Measurements from ENCODE around the gene RNF145.

RNF145 gene

GRCh38 chr5:159217236-159217635 is 7.9 kb upstream of the RNF145 start:
- DNase-seq: no peak

GRCh38 chr5:159216454-159216853 is 7.1 kb upstream of the RNF145 start:
- no peak for DNase-seq

GRCh38 chr5:159215886-159216285 is 6.5 kb upstream of the RNF145 start:
- DNase-seq: no peak

- no peak for DNase-seq
Measured at GRCh38 chr5:159214486-159215271, 5.3 kb upstream of the RNF145 start.

DNA sequence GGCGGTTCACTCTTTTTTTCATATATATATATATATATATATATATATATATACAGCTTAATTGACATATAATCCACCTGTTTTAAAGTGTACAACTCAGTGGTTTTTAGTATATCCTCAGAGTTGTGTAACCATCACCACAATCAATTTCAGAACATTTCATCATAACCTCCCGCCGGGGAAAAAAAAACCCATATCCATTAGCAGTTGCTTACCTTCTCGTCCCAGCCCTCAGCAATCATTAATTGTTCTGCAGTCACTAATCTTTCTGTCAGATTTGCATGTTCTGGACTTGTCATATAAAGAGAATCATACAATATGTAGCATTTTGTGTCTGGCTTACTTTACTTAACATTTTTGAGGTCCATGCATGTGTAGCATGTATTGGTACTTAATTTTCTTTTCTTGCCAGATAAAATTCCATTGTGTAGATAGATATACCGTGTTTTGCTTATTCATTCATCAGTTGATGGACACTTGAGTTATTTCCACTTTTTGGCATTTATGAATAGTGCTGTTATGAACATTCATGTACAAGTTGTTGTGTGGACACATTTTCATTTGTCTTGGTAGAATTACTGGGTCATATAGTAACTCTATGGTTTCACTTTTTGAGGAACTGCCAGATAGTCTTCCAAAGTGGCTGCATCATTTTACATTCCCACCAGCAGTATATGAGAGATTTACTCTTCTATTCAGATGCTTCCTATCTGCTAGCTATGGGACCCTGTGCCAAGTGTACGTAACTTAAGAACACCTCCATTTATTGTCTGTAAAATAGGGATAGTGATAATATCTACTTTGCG is 3.5 kb upstream of the RNF145 start:
- DNase-seq: no peak

- DNase-seq: no peak
Measured at GRCh38 chr5:159211729-159212174, 2.4 kb upstream of the RNF145 start.

GRCh38 chr5:159210846-159211245 is 1.5 kb upstream of the RNF145 start:
- no peak for DNase-seq

- DNase-seq: no peak
Measured at GRCh38 chr5:159210210-159210661, 883 bp upstream of the RNF145 start.

GRCh38 chr5:159208514-159209437 is 577 bp downstream of the RNF145 start:
- peak; percentile 7 for DNase-seq

GRCh38 chr5:159207686-159208513 is 1.5 kb downstream of the RNF145 start:
- no peak for DNase-seq

GRCh38 chr5:159207222-159207685 is 2.1 kb downstream of the RNF145 start:
- no peak for DNase-seq

- DNase-seq: no peak
Measured at GRCh38 chr5:159206818-159207217, 2.5 kb downstream of the RNF145 start.

- DNase-seq: no peak
Measured at GRCh38 chr5:159206368-159206767, 3.0 kb downstream of the RNF145 start.

- no peak for DNase-seq
Measured at GRCh38 chr5:159203351-159203750, 6.0 kb downstream of the RNF145 start.

- no peak for DNase-seq
Measured at GRCh38 chr5:159202151-159202550, 7.2 kb downstream of the RNF145 start.

- no peak for DNase-seq
Measured at GRCh38 chr5:159199780-159200179, 9.6 kb downstream of the RNF145 start.

GRCh38 chr5:159199225-159199624 is 10.1 kb downstream of the RNF145 start:
- DNase-seq: no peak

DNA sequence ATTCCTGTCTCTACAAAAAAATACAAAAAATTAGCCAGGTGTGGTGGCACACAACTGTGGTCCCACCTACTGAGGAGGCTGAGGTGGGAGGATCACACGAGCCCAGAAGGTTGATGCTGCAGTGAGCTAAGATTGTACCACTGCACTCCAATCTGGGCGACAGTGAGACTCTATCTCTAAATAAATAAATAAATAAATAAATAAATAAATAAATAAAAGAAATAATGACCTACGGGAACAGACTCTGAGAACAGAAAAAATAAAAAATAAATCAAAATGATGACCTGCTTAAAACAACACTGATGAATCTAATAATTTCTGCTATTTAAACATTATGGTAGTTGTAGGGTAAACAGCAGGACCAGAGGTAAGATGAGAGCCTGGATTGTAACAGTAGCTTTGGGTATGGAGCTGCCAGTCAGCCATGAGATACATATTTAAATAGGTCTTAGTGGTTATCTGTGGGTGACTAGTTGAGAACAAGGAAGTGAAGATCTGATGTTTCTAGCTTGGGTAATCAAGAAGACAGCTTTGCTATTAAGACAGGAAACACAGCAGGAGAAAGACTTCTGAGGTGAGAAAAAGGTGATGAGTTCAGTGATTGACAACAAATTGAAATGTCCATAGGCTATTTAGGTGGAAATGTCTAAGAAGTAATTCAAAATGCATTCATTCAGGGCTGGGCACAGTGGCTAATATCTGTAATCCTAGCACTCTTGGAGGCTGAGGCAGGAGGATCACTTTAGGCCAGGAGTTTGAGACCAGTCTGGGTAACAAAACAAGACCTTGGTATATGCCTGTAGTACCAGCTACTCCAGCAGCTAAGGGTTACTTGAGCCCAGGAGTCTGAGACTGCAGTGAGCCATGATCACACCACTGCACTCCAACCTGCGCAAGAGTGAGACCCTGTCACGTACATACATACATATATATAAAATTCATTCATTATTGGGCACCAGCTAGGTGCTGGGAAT is 11.0 kb downstream of the RNF145 start:
- no peak for DNase-seq

GRCh38 chr5:159195775-159196174 is 13.6 kb downstream of the RNF145 start:
- DNase-seq: no peak

GRCh38 chr5:159190170-159190569 is 19.2 kb downstream of the RNF145 start:
- no peak for DNase-seq

DNA sequence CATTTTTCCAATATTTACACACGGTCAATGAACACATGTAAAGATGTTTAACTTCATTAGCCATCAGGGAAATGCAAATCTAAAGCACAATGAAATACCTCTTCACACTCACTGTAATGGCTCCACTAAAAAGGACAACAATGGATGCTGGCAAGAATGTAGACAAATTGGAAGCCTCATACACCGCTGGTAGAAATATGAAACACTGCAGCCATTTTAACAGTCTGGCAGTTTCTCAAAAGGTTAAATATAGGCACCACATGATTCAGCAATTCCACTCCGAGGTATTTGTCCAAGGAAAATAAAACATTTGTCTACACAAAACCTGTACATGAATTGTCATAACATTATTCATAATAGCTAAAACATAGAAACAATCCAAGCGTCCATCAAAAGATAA is 20.0 kb downstream of the RNF145 start:
- no peak for DNase-seq
